ENCODE results near the gene ASPDH.
A peak's percentile ranks its signal among the peaks of the same experiment; 100 is the strongest.

ASPDH gene

DNA sequence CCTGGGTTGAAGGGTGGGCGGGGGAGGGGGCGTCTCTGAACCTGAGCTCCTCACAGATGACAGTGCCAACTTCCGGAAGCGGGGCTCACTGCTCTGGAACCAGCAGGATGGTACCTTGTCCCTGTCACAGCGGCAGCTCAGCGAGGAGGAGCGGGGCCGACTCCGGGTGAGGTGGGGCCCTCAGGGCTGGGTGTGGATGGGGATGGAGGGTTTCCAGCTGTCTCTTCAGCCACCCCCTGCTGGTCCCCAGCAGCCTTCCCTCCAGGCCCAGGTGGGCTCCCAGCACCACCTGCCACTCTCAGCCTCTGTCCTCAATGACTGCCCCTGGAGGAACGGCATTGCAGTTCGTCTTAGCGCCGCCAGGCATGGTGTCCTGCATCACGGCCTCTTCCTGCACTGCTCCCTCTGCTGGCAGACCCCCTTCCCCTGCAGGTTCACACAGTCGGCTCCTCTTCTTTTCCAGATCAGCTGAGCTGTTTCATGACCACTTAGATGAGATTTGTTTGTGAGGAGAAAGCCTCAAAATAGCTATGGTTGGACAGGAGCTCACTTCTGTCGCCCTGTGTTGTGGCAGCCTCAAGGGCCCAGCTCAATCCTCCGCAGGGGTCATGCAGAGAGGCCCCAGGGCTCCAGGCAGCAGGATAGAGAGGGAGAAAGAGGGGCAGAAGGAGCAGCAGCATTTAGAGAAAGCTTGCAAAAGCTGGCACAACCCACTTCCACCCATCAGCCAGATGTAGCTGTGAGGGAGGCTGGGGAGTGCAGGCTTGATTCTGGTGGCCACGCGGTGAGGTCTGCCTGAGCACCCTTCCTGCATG is 34.6 kb downstream of the ASPDH start:
- Histone ChIP-seq H3K27me3 (ENCODE audit: insufficient read depth, low read depth, severe bottlenecking) (no peaks in the 10 kb centered on the region), H3K4me3 (ENCODE audit: low read depth, low read length) (no peak overlapping the region), H3K36me3 (no peaks in the 10 kb centered on the region), H3K9me3 (ENCODE audit: severe bottlenecking) (no peaks in the 10 kb centered on the region), H3K27ac (no peak overlapping the region)
- TF ChIP-seq, protein P1, sequence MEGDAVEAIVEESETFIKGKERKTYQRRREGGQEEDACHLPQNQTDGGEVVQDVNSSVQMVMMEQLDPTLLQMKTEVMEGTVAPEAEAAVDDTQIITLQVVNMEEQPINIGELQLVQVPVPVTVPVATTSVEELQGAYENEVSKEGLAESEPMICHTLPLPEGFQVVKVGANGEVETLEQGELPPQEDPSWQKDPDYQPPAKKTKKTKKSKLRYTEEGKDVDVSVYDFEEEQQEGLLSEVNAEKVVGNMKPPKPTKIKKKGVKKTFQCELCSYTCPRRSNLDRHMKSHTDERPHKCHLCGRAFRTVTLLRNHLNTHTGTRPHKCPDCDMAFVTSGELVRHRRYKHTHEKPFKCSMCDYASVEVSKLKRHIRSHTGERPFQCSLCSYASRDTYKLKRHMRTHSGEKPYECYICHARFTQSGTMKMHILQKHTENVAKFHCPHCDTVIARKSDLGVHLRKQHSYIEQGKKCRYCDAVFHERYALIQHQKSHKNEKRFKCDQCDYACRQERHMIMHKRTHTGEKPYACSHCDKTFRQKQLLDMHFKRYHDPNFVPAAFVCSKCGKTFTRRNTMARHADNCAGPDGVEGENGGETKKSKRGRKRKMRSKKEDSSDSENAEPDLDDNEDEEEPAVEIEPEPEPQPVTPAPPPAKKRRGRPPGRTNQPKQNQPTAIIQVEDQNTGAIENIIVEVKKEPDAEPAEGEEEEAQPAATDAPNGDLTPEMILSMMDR (IDR thresholded peaks at IDR 0.05; ENCODE audit: low read depth, low read length), result peak; percentile 99
- DNase-seq, result peak; percentile 89

DNA sequence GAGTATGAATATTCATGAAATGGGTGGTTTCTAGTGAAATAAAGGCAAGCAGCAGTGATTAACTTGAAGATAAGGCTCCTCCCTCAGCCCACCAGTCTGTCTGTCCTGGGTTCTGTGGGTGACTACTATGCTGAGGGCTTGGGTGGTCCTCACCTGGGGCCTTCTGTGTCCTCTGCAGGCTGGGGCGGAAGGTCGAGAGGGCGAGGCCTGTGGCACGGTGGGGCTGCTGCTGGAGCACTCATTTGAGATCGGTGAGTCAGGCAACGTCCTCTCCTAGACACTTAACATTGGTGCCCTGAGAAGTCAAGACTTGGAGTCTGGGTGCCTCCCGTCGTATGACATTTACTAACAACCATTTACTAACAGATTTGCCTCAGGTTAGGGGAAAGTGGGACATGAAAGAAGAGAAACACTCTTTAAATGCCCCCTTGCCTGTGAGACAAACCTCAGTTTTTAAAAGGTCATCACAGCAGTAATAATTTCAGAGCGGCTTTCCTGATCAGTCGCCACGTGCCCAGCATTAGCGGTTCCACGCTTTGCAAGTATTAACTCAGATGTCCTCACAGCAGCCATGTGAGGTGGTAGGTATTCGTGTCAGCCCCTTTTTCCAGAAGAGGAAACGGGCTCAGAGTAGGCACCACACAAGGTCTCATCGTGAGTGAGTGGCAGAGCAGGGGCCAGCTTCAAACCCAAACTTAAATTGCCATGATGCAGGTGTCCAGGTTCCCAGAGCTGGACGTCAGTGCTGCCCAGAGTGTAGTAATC is 35.8 kb downstream of the ASPDH start:
- no peak for DNase-seq
- no peak overlapping the region for H3K27ac ChIP-seq
- TF ChIP-seq, protein P1 (IDR thresholded peaks at IDR 0.05; ENCODE audit: low read depth, low read length), result no peak
- no peaks in the 10 kb centered on the region for H3K36me3 ChIP-seq
- no peaks in the 10 kb centered on the region for H3K27me3 ChIP-seq (ENCODE audit: insufficient read depth, low read depth, severe bottlenecking)
- no peaks in the 10 kb centered on the region for H3K9me3 ChIP-seq (ENCODE audit: severe bottlenecking)
- no peak overlapping the region for H3K4me3 ChIP-seq (ENCODE audit: low read depth, low read length)

DNA sequence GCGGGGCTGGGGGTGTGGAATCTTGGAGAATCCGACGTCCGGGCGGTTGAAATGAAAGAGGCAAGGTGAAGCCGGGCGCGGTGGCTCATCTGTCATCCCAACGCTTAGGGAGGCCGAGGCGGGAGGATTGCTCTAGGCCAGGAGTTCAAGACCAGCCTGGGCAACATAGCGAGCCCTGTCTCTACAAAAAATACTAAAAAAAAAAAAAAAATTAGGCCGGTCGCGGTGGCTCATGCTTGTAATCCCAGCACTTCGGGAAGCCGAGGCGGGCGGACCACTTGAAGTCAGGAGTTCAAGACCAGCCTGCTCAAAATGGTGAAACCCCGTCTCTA is 36.8 kb downstream of the ASPDH start:
- DNase-seq, result no peak
- Histone ChIP-seq H3K9me3 (ENCODE audit: severe bottlenecking) (no peaks in the 10 kb centered on the region), H3K27me3 (ENCODE audit: insufficient read depth, low read depth, severe bottlenecking) (no peaks in the 10 kb centered on the region), H3K4me3 (ENCODE audit: low read depth, low read length) (no peak overlapping the region), H3K27ac (no peak overlapping the region), H3K36me3 (no peaks in the 10 kb centered on the region)
- TF ChIP-seq, protein P1 (IDR thresholded peaks at IDR 0.05; ENCODE audit: low read depth, low read length), result no peak

DNA sequence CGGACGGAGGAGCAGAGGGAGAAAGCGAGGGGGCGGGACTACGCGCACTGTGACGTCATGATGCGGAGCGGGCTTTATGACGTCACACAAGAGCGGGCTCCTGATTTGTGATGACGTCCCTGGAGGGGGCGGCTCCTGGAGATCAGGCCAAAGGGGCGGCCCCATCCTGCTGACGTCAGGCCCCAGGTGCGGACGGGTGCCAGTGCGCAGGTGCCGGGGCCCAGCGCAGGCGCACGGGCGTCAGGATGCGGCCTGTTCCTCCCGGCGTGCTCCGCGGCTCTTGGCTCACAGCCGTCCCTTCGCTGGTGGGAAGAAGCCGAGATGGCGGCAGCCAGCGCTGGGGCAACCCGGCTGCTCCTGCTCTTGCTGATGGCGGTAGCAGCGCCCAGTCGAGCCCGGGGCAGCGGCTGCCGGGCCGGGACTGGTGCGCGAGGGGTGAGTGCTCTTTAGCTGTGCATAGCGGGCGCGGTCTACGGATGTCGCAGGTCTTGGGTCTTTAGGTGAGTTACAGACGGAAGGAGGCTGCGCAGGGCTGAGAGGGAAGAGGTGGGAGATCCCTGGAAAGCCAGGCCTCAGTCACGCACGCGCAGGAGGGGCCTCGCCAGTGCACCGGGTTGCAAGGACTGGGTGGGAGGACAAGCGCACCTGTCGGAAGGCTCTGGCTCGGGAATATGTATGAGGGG is 37.3 kb downstream of the ASPDH start, which contains the start of the genes EMC10 and GARIN5A:
Gene EMC10, plus strand, starts transcription at position 284 of the 683 bp plus-strand sequence. Its CDS starts 38 bp downstream, at position 322.
Gene GARIN5A, minus strand, starts transcription at position 625 of the 683 bp plus-strand sequence. Its CDS starts 460 bp downstream, at position 165.
- no peaks in the 10 kb centered on the region for H3K9me3 ChIP-seq (ENCODE audit: severe bottlenecking)
- no peaks in the 10 kb centered on the region for H3K27me3 ChIP-seq (ENCODE audit: insufficient read depth, low read depth, severe bottlenecking)
- no peak for DNase-seq
- H3K27ac ChIP-seq, result no peak within 1 kb of the TSS
- H3K36me3 ChIP-seq, result no peaks in the 10 kb centered on the region
- H3K4me3 ChIP-seq (ENCODE audit: low read depth, low read length), result no peak within 1 kb of the TSS
- TF ChIP-seq, protein P1 (IDR thresholded peaks at IDR 0.05; ENCODE audit: low read depth, low read length), result no peak

DNA sequence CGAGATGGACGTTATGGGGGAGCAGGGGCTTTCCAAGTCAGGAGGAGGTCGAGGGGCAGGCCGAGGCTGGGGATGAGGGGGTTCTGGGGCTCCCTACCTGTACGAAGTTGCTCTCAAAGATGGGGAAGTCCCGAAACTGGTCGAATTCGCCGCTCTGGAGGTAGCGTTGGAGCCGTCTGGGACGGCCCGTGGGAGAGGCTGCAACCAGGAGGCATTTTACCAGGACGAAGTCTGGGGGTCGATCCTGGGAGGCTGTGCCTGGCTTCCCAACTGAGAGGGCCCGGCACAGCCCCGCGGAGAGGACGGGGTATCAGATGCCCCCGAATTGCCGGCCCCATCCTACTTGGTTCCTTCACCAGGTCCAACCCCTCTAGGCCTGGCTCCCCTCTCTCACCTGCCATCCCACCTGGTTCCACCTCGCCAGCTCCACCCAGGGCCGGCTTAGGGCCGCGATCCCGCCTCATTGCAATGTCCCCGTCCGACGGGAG is 37.9 kb downstream of the ASPDH start:
- DNase-seq, result no peak
- TF ChIP-seq, protein P1 (IDR thresholded peaks at IDR 0.05; ENCODE audit: low read depth, low read length), result no peak
- Histone ChIP-seq H3K4me3 (ENCODE audit: low read depth, low read length) (no peak overlapping the region), H3K27me3 (ENCODE audit: insufficient read depth, low read depth, severe bottlenecking) (no peaks in the 10 kb centered on the region), H3K27ac (no peak overlapping the region), H3K36me3 (no peaks in the 10 kb centered on the region), H3K9me3 (ENCODE audit: severe bottlenecking) (no peaks in the 10 kb centered on the region)
